K562 treated with DMSO at 1 percent for 48 hours (cell line): Measurements from ENCODE around the gene BRPF3. TPM values are rescaled to one million over a fixed set of nuclear protein-coding genes. Genes with fewer than 3 reads are reported as not detected.

Source experiments
- total RNA-seq: library from RNA; unstranded; fragments of 300-600 nt; gene quantifications from 2 replicates; pipeline ENCODE4 v1.2.3, GENCODE V29; 2022; ENCODE audit warnings: low replicate concordance; ENCODE audit errors: extremely low read depth

BRPF3 gene
- 111 TPM in 1 of 2 replicates, not detected in the other for total RNA-seq

DNA sequence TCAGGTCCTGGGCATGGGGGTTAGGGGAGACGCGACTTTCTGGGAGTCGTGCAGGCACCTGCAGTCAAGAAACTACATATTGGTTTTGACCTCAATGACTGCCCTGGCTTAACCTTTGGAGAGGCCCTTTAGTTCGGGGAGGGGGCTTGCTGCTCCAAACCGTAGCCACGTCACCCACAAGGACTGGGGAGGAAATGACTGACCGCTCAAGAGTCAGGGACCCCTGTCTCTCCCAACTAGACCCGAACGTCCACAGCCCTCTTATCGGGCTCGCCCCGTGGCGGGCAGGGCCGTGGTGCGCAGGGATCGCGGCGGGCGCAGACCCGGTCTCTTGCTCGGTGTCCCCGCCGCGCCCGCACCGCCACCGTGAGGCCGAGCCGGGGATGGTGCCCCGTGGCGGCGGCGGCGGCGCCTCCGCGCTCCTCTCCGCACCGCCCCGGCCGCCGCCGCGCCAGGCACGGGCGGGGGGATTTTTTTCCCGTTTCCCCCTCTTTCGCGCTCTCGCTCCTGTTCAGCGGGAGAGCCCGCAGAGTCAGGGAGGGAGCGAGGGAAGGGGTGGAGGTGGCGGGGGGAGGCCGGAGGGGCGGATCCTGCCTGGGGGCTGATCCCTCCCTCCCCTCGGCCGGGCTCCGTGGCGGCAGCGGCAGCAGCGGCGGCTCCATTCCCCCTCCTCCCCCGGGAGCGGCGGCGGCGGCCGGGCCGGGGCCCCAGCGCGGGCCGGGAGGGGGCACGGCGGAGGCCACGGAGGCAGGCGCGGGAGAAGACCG, at the start of gene BRPF3:
Gene BRPF3 (plus strand): TSS at position 632 of the 767 bp plus-strand sequence. CDS start 3,579 bp downstream, outside the sequence.

GRCh38 chr6:36269834-36270705, 73.5 kb downstream of the BRPF3 start, which contains the start of gene PNPLA1:
Gene PNPLA1 (plus strand): TSS chr6:36270060. CDS start chr6:36270460, 400 bp downstream.

Other genes with a start within 250 kb of the BRPF3 start
- gene SLC26A8, start 172.1 kb upstream of the BRPF3 start, total RNA-seq = not detected in 2 replicates
- gene MAPK14, start 168.9 kb upstream of the BRPF3 start, total RNA-seq = not detected in 2 replicates
- not detected in 2 replicates for gene MAPK13, start 66.2 kb upstream of the BRPF3 start, total RNA-seq
- not detected in 2 replicates for gene PNPLA1, start 73.3 kb downstream of the BRPF3 start, total RNA-seq
- not detected in 2 replicates for gene BNIP5, start 140.1 kb downstream of the BRPF3 start, total RNA-seq
- gene ETV7, start 190.9 kb downstream of the BRPF3 start, total RNA-seq = not detected in 2 replicates
- not detected in 2 replicates for gene PXT1, start 246.1 kb downstream of the BRPF3 start, total RNA-seq
- not detected in 2 replicates for gene KCTD20, start 246.3 kb downstream of the BRPF3 start, total RNA-seq